HFF-Myc (cell line): ENCODE data around the gene ACTR1B.

Experiments
- DNase-seq: peaks from one replicate; pipeline ENCODE4 v3.0.0-alpha.2; 2011; ENCODE audit warnings: low read depth; ENCODE audit errors: extremely low read depth
- H3K4me3 ChIP-seq: replicated peaks from 2 replicates; pipeline ENCODE4 v1.5.1; 2011; ENCODE audit warnings: low read depth, mild to moderate bottlenecking, control low read depth, low read length
- TF ChIP-seq, protein P1 (sequence below): IDR thresholded peaks from 2 replicates; pipeline ENCODE4 v1.5.1; 2012; ENCODE audit warnings: mild to moderate bottlenecking, low read depth, low read length, control low read depth; ENCODE audit errors: missing control alignments

Gene ACTR1B

GRCh38 chr2:97659256-97660043 is 4.4 kb downstream of the ACTR1B start:
- H3K4me3 ChIP-seq = no peak overlapping the region
- DNase-seq = no peak
- TF ChIP-seq, protein P1, sequence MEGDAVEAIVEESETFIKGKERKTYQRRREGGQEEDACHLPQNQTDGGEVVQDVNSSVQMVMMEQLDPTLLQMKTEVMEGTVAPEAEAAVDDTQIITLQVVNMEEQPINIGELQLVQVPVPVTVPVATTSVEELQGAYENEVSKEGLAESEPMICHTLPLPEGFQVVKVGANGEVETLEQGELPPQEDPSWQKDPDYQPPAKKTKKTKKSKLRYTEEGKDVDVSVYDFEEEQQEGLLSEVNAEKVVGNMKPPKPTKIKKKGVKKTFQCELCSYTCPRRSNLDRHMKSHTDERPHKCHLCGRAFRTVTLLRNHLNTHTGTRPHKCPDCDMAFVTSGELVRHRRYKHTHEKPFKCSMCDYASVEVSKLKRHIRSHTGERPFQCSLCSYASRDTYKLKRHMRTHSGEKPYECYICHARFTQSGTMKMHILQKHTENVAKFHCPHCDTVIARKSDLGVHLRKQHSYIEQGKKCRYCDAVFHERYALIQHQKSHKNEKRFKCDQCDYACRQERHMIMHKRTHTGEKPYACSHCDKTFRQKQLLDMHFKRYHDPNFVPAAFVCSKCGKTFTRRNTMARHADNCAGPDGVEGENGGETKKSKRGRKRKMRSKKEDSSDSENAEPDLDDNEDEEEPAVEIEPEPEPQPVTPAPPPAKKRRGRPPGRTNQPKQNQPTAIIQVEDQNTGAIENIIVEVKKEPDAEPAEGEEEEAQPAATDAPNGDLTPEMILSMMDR = no peak

GRCh38 chr2:97658691-97659157 is 5.1 kb downstream of the ACTR1B start:
- H3K4me3 ChIP-seq = no peak overlapping the region
- no peak for DNase-seq
- TF ChIP-seq, protein P1 = no peak

- TF ChIP-seq, protein P1 = no peak
- H3K4me3 ChIP-seq = no peak overlapping the region
- DNase-seq = no peak
These were observed 5.7 kb downstream of the ACTR1B start for GRCh38 chr2:97657986-97658690.

GRCh38 chr2:97656905-97657587 is 6.8 kb downstream of the ACTR1B start:
- TF ChIP-seq, protein P1 = no peak
- no peak for DNase-seq

GRCh38 chr2:97656129-97656755 is 7.6 kb downstream of the ACTR1B start:
- TF ChIP-seq, protein P1 = no peak
- DNase-seq = no peak
- no peak overlapping the region for H3K4me3 ChIP-seq

More at GRCh38 chr2:97656905-97657587, 6.8 kb downstream of the ACTR1B start:
- H3K4me3 ChIP-seq = no peak overlapping the region

DNA sequence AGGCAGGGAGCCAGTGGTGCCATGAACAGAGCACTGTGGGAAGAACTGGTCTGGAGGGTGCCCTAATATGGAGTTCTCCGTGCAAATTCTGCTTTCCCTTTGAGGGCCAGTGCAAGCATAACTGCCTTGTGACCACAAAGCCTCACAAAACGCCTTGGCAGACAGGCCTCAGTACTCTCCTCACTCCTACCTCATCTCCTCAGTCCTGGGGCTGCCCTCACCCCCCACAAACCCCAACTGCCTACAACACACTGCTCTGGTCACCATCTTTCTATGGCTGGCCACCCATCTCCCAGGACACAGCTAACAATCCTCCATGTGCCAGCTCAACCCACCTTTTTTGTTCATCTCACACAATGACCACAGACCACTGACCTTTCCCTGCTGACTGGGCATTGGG is 9.1 kb downstream of the ACTR1B start:
- TF ChIP-seq, protein P1 = no peak
- DNase-seq = no peak
- H3K4me3 ChIP-seq = no peak overlapping the region
